Osteocyte (in vitro differentiated cells): Measurements from ENCODE around the gene PPA1. TPM values are rescaled to one million over a fixed set of nuclear protein-coding genes. Genes with fewer than 3 reads are reported as not detected.

Experiments
- DNase-seq: peaks from one replicate; pipeline ENCODE4 v3.0.0; 2021; ENCODE audit warnings: mixed read lengths; ENCODE audit not compliant: unreplicated experiment; ENCODE audit errors: extremely low spot score
- H3K27ac Mint-ChIP-seq: one replicate; pipeline ENCODE4 v1.8.0; 2021; ENCODE audit warnings: mild to moderate bottlenecking, mixed read lengths; ENCODE audit not compliant: unreplicated experiment
- H3K27me3 Mint-ChIP-seq: one replicate; pipeline ENCODE4 v1.8.0; 2021; ENCODE audit warnings: mixed read lengths; ENCODE audit not compliant: unreplicated experiment
- H3K36me3 Mint-ChIP-seq: one replicate; pipeline ENCODE4 v1.8.0; 2021; ENCODE audit warnings: mixed read lengths; ENCODE audit not compliant: unreplicated experiment
- H3K4me1 Mint-ChIP-seq: one replicate; pipeline ENCODE4 v1.8.0; 2021; ENCODE audit warnings: mixed read lengths; ENCODE audit not compliant: unreplicated experiment
- H3K4me3 Mint-ChIP-seq: one replicate; pipeline ENCODE4 v1.8.0; 2021; ENCODE audit warnings: mild to moderate bottlenecking, moderate library complexity, mixed read lengths; ENCODE audit not compliant: unreplicated experiment
- H3K9me3 Mint-ChIP-seq: one replicate; pipeline ENCODE4 v1.8.0; 2021; ENCODE audit warnings: mixed read lengths; ENCODE audit not compliant: unreplicated experiment
- CTCF ChIP-seq: fragments of 200-600 bp; sonication (generic); IDR thresholded peaks from 2 replicates; pipeline ENCODE4 v1.5.0; 2021; ENCODE audit warnings: antibody characterized with exemption, mild to moderate bottlenecking, moderate library complexity
- total RNA-seq: library from RNA; stranded (reverse); gene quantifications from 2 replicates; pipeline ENCODE4 v1.2.1, GENCODE V29; 2021

The PPA1 gene
- total RNA-seq, 1 donor from 2014 or later = 59.8 TPM

- no peaks in the 10 kb centered on the region for H3K4me1 Mint-ChIP-seq
- no peaks in the 10 kb centered on the region for H3K36me3 Mint-ChIP-seq
- H3K27ac Mint-ChIP-seq = no peak overlapping the region
- H3K9me3 Mint-ChIP-seq = no peaks in the 10 kb centered on the region
- no peak overlapping the region for H3K4me3 Mint-ChIP-seq
- DNase-seq = no peak
- peak; percentile 46 for TF ChIP-seq CTCF
- no peaks in the 10 kb centered on the region for H3K27me3 Mint-ChIP-seq
Observed at GRCh38 chr10:70272925-70273316, 39.7 kb upstream of the PPA1 start.

GRCh38 chr10:70271996-70272924, 39.0 kb upstream of the PPA1 start:
- no peak for DNase-seq
- Mint-ChIP-seq H3K36me3 (no peaks in the 10 kb centered on the region), H3K27ac (no peak overlapping the region), H3K27me3 (no peaks in the 10 kb centered on the region), H3K4me1 (peaks cover 6% of the 10 kb centered on the region), H3K9me3 (no peaks in the 10 kb centered on the region), H3K4me3 (no peak overlapping the region)
- TF ChIP-seq CTCF = no peak

GRCh38 chr10:70270952-70271351, 37.7 kb upstream of the PPA1 start:
- Mint-ChIP-seq H3K36me3 (no peaks in the 10 kb centered on the region), H3K27me3 (no peaks in the 10 kb centered on the region), H3K9me3 (no peaks in the 10 kb centered on the region), H3K4me3 (no peak overlapping the region), H3K4me1 (peaks cover 16% of the 10 kb centered on the region), H3K27ac (no peak overlapping the region)
- DNase-seq = no peak
- TF ChIP-seq CTCF = no peak

GRCh38 chr10:70269741-70270140, 36.5 kb upstream of the PPA1 start:
- Mint-ChIP-seq H3K4me1 (peaks cover 17% of the 10 kb centered on the region), H3K36me3 (no peaks in the 10 kb centered on the region), H3K27me3 (no peaks in the 10 kb centered on the region), H3K27ac (no peak overlapping the region), H3K9me3 (no peaks in the 10 kb centered on the region), H3K4me3 (no peak overlapping the region)
- TF ChIP-seq CTCF = no peak
- DNase-seq = no peak

- H3K27ac Mint-ChIP-seq = no peak overlapping the region
- no peaks in the 10 kb centered on the region for H3K9me3 Mint-ChIP-seq
- no peaks in the 10 kb centered on the region for H3K27me3 Mint-ChIP-seq
- H3K4me3 Mint-ChIP-seq = no peak overlapping the region
- no peak for TF ChIP-seq CTCF
- DNase-seq = no peak
- H3K4me1 Mint-ChIP-seq = peaks cover 20% of the 10 kb centered on the region
- H3K36me3 Mint-ChIP-seq = no peaks in the 10 kb centered on the region
Observed at GRCh38 chr10:70268376-70268775, 35.1 kb upstream of the PPA1 start.
